ENCODE measurements around the gene ERAP2. TPM values are rescaled to one million over a fixed set of nuclear protein-coding genes. Genes with fewer than 3 reads are reported as not detected.

Gene ERAP2
- total RNA-seq, 1 donor from 2014 or later, result 16.5 TPM

DNA sequence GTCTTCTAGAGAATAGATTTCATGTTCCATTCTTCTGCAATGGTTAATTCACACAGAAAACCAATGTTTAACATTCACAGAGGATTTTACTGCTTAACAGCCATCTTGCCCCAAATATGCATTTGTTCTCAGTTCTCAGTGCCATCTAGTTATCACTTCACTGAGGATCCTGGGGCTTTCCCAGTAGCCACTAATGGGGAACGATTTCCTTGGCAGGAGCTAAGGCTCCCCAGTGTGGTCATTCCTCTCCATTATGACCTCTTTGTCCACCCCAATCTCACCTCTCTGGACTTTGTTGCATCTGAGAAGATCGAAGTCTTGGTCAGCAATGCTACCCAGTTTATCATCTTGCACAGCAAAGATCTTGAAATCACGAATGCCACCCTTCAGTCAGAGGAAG, 3.4 kb downstream of the ERAP2 start:
- peaks cover 35% of the 10 kb centered on the region for H3K4me1 ChIP-seq
- peaks cover 0 to 2% of the 10 kb centered on the region in 2 donors for H3K36me3 ChIP-seq
- no peaks in the 10 kb centered on the region for H3K9me3 ChIP-seq
- TF ChIP-seq POLR2AphosphoS5 (IDR thresholded peaks at IDR 0.05; ENCODE audit: insufficient read depth in 1 of 2, low read depth in 1 of 2) (no peak), POLR2A (IDR thresholded peaks at IDR 0.05) (no peak)
- TF ChIP-seq, protein P1, sequence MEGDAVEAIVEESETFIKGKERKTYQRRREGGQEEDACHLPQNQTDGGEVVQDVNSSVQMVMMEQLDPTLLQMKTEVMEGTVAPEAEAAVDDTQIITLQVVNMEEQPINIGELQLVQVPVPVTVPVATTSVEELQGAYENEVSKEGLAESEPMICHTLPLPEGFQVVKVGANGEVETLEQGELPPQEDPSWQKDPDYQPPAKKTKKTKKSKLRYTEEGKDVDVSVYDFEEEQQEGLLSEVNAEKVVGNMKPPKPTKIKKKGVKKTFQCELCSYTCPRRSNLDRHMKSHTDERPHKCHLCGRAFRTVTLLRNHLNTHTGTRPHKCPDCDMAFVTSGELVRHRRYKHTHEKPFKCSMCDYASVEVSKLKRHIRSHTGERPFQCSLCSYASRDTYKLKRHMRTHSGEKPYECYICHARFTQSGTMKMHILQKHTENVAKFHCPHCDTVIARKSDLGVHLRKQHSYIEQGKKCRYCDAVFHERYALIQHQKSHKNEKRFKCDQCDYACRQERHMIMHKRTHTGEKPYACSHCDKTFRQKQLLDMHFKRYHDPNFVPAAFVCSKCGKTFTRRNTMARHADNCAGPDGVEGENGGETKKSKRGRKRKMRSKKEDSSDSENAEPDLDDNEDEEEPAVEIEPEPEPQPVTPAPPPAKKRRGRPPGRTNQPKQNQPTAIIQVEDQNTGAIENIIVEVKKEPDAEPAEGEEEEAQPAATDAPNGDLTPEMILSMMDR (IDR thresholded peaks at IDR 0.05), result no peak
- no peaks in the 10 kb centered on the region for H3K27me3 ChIP-seq
- intact Hi-C loops (cut with DNase I), result no loop called here
- no peak overlapping the region for H3K4me3 ChIP-seq
- H3K27ac ChIP-seq, result no peak overlapping the region
- DNase-seq (ENCODE audit: extremely low spot score in 2 of 2), result no peak

DNA sequence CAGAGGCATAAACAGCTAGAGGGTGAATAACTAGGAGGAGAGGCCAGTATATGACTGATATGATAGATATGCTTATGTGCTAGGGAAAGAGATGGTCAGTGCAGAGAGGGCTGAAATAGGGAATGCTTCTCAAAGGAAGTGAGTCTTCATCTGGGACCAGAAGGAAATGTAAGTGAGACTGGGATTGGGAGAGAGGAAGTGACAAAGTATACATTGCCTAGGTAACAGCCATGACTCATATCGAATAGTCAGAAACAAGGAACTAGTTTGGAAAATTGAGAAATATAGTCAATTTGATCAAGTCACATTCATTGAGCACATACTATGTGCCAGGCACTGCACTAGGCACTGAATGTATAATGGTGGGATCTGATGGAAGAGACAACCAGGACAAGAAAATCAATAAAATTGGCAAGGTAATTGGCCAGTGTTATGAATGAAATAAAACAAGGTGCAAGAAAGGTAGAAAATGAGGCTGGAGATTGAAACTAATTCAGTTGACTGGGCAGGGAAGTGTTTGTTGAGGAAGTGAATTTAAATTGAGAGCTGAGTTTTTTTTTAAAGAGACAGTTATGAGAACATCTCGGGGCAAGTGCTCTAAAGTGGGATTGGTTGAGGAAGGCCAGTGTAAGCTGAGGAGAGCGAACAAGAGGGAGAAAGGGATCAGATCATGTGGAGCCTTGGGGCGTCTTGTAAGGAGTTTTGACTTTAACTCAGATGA, 4.3 kb downstream of the ERAP2 start:
- no peak for TF ChIP-seq POLR2AphosphoS5 (IDR thresholded peaks at IDR 0.05; ENCODE audit: insufficient read depth in 1 of 2, low read depth in 1 of 2)
- no peak for TF ChIP-seq POLR2A (IDR thresholded peaks at IDR 0.05)
- TF ChIP-seq, protein P1 (IDR thresholded peaks at IDR 0.05), result no peak
- intact Hi-C loops (cut with DNase I), result no loop called here
- Histone ChIP-seq H3K4me1 (peaks cover 35% of the 10 kb centered on the region), H3K4me3 (no peak overlapping the region), H3K9me3 (no peaks in the 10 kb centered on the region), H3K27ac (no peak overlapping the region), H3K27me3 (no peaks in the 10 kb centered on the region), H3K36me3 (peaks cover 0 to 7% of the 10 kb centered on the region in 2 donors)
- no peak for DNase-seq (ENCODE audit: extremely low spot score in 2 of 2)

DNA sequence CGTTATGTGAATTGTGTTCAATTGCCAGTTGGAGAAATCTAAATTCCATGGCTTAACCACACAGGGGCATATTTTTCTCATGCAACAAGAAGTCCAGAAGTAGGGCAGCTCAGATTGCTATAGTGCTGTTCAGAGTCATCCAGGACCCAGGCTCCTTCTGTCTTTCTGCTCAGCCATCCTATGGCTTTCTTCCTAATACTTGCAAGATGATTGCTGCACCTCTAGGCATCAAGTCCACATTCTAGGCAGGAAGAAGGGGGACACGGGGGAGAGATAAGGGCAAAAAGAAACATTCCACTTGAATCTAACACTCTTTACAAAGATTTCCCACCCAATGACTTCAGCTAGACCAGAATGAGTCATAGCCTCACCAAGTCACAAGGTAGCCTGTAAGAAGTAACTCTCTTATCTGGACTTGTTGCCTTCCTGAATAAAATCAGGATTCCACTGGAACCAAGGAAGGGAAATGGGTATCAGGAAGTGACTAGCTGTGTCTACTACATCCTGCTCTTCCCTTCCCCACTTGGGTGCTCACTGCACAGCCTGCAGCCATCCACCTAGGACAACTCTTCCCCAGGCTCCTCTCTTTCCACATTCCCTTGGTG, 5.3 kb downstream of the ERAP2 start:
- TF ChIP-seq POLR2A (IDR thresholded peaks at IDR 0.05), result no peak
- no peak for TF ChIP-seq POLR2AphosphoS5 (IDR thresholded peaks at IDR 0.05; ENCODE audit: insufficient read depth in 1 of 2, low read depth in 1 of 2)
- TF ChIP-seq, protein P1 (IDR thresholded peaks at IDR 0.05), result no peak
- no peak for DNase-seq (ENCODE audit: extremely low spot score in 2 of 2)
- H3K27me3 ChIP-seq, result no peaks in the 10 kb centered on the region
- no peaks in the 10 kb centered on the region for H3K9me3 ChIP-seq
- peaks cover 0 to 7% of the 10 kb centered on the region in 2 donors for H3K36me3 ChIP-seq
- H3K27ac ChIP-seq, result no peak overlapping the region
- no peak overlapping the region for H3K4me3 ChIP-seq
- intact Hi-C loops (cut with DNase I), result no loop called here
- H3K4me1 ChIP-seq, result peaks cover 35% of the 10 kb centered on the region

DNA sequence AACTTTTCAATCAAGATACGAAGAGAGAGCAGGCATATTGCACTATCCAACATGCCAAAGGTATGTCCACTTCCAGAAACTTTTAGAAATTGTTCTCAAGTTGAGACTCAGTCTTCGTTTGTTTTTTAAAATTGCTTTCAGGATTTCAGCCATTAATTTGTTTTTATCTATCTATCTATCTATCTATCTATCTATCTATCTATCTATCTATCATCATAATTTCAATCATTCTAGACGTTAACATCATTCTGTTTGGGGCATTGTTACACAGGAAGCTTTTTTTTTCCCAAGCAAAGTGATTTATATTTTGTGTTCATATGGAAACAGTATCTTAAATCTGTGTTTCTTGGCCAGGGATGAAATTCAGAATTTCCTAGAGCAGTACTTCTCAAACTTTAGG, 7.6 kb downstream of the ERAP2 start:
- Histone ChIP-seq H3K4me3 (no peak overlapping the region), H3K4me1 (peaks cover 24% of the 10 kb centered on the region), H3K27ac (no peak overlapping the region), H3K36me3 (peaks cover 0 to 12% of the 10 kb centered on the region in 2 donors), H3K27me3 (no peaks in the 10 kb centered on the region), H3K9me3 (no peaks in the 10 kb centered on the region)
- DNase-seq (ENCODE audit: extremely low spot score in 2 of 2), result no peak
- intact Hi-C loops (cut with DNase I), result no loop called here
- TF ChIP-seq POLR2AphosphoS5 (IDR thresholded peaks at IDR 0.05; ENCODE audit: insufficient read depth in 1 of 2, low read depth in 1 of 2) (no peak), POLR2A (IDR thresholded peaks at IDR 0.05) (no peak)
- TF ChIP-seq, protein P1 (IDR thresholded peaks at IDR 0.05), result no peak

DNA sequence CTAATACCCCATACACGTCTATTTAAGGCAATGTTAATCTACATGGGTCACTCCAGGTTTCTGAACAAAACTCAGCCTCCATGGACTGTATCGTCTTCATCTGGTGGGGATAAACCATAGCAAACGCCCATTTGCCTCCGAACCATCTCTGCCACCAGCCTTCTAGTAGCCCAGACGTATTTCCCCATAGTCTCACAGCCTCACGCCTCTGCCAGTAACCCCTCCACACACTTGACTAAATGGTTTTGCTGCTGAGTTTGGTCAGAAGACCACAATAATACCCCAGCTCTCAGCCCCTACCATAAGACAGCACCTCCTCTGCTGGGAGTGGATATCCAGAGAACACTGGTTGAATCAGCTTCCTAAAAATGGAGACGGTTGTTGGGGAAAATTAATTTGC, 8.7 kb downstream of the ERAP2 start:
- DNase-seq (ENCODE audit: extremely low spot score in 2 of 2), result no peak

More for the DNA sequence above, 8.7 kb downstream of the ERAP2 start:
- intact Hi-C loops (cut with DNase I), result no loop called here
- no peak overlapping the region for H3K4me3 ChIP-seq
- H3K4me1 ChIP-seq, result peaks cover 24% of the 10 kb centered on the region
- no peaks in the 10 kb centered on the region for H3K27me3 ChIP-seq
- TF ChIP-seq, protein P1 (IDR thresholded peaks at IDR 0.05), result no peak
- TF ChIP-seq POLR2AphosphoS5 (IDR thresholded peaks at IDR 0.05; ENCODE audit: insufficient read depth in 1 of 2, low read depth in 1 of 2), result no peak
- TF ChIP-seq POLR2A (IDR thresholded peaks at IDR 0.05), result no peak
- peaks cover 0 to 18% of the 10 kb centered on the region in 2 donors for H3K36me3 ChIP-seq
- H3K9me3 ChIP-seq, result no peaks in the 10 kb centered on the region
- H3K27ac ChIP-seq, result no peak overlapping the region
